ENCODE results near the gene ETS1. TPM values are rescaled to one million over a fixed set of nuclear protein-coding genes. Genes with fewer than 3 reads are reported as not detected.

Gene ETS1
- polyA plus RNA-seq, 1 donor (not counting 4 experiments of a cell fraction or from before 2014, with no cell fraction given): 41.0 TPM

- Histone ChIP-seq H3K4me1 (ENCODE audit: control insufficient read depth, extremely low read depth, insufficient read depth, low read length) (no peaks in the 10 kb centered on the region), H3K9me1 (ENCODE audit: control insufficient read depth, extremely low read depth, insufficient read depth, low read length) (no peaks in the 10 kb centered on the region), H3K27ac (ENCODE audit: control insufficient read depth, insufficient read depth, low read length) (no peak overlapping the region), H3K79me2 (ENCODE audit: control insufficient read depth, insufficient read depth, low read length) (no peaks in the 10 kb centered on the region), H3K4me3 (ENCODE audit: control insufficient read depth in 2 of 3, extremely low read depth in 1 of 3, insufficient read depth in 2 of 3, low read depth in 1 of 3, low read length in 3 of 3) (no peak overlapping the region), H3K9ac (ENCODE audit: control insufficient read depth, extremely low read depth, insufficient read depth, low read length) (no peak overlapping the region), H3K9me3 (ENCODE audit: control insufficient read depth, low read depth, low read length) (no peaks in the 10 kb centered on the region), H3K27me3 (ENCODE audit: control insufficient read depth, extremely low read depth, insufficient read depth, low read length) (no peaks in the 10 kb centered on the region), H2AFZ (ENCODE audit: control insufficient read depth, low read length) (no peak overlapping the region), H3K4me2 (ENCODE audit: control insufficient read depth, extremely low read depth, insufficient read depth, low read depth, low read length) (no peak overlapping the region), H4K20me1 (ENCODE audit: control insufficient read depth, extremely low read depth, insufficient read depth, low read length) (no peaks in the 10 kb centered on the region), H3K36me3 (ENCODE audit: control insufficient read depth in 2 of 2, extremely low read depth in 1 of 2, insufficient read depth in 2 of 2, low read length in 2 of 2) (no peaks in the 10 kb centered on the region)
- dilution Hi-C loops (cut with MboI; ENCODE audit: extremely low pct_ligation_motif_present, low sequenced_read_pairs): no loop called here
- TF ChIP-seq EZH2 (IDR thresholded peaks at IDR 0.05; ENCODE audit: low read length) (no peak), CTCF (optimal IDR thresholded peaks at IDR 0.05 in 1 of 3, IDR thresholded peaks at IDR 0.05 in 1 of 3, conservative IDR thresholded peaks at IDR 0.05 in 1 of 3; ENCODE audit: extremely low read depth in 1 of 3, insufficient read depth in 2 of 3, low read length in 3 of 3) (no peak)
- FAIRE-seq: peak; percentile 13
- no peak for DNase-seq (ENCODE audit: low read depth, low spot score)
These were observed 27.8 kb downstream of the ETS1 start for GRCh38 chr11:128559496-128560103.

DNA sequence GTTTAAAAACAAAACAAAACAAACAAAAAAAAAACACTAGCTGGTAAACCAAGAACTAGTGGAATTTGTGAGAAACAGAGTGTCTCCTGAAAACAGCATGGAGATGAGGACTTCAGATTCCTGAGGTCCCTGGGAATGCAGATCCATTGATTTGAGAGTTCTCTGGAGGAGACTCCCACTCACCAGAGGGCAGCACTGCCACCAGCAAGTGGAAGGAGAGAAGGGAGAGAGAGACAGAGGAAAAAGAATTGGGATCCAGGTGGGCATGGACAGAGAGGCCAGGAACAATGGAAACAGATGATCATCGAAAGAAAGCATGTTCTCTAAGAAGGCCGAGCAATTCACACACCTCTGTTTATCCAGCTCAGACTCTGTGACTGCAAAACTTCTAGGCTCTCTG lies 31.8 kb downstream of the ETS1 start:
- Histone ChIP-seq H2AFZ (ENCODE audit: control insufficient read depth, low read length) (no peak overlapping the region), H3K27me3 (ENCODE audit: control insufficient read depth, extremely low read depth, insufficient read depth, low read length) (no peaks in the 10 kb centered on the region), H3K79me2 (ENCODE audit: control insufficient read depth, insufficient read depth, low read length) (no peaks in the 10 kb centered on the region), H3K9ac (ENCODE audit: control insufficient read depth, extremely low read depth, insufficient read depth, low read length) (no peak overlapping the region), H3K4me1 (ENCODE audit: control insufficient read depth, extremely low read depth, insufficient read depth, low read length) (no peaks in the 10 kb centered on the region), H3K4me3 (ENCODE audit: control insufficient read depth in 2 of 3, extremely low read depth in 1 of 3, insufficient read depth in 2 of 3, low read depth in 1 of 3, low read length in 3 of 3) (no peak overlapping the region), H3K9me3 (ENCODE audit: control insufficient read depth, low read depth, low read length) (no peaks in the 10 kb centered on the region), H3K4me2 (ENCODE audit: control insufficient read depth, extremely low read depth, insufficient read depth, low read depth, low read length) (no peak overlapping the region), H4K20me1 (ENCODE audit: control insufficient read depth, extremely low read depth, insufficient read depth, low read length) (no peaks in the 10 kb centered on the region), H3K9me1 (ENCODE audit: control insufficient read depth, extremely low read depth, insufficient read depth, low read length) (no peaks in the 10 kb centered on the region), H3K36me3 (ENCODE audit: control insufficient read depth in 2 of 2, extremely low read depth in 1 of 2, insufficient read depth in 2 of 2, low read length in 2 of 2) (no peaks in the 10 kb centered on the region), H3K27ac (ENCODE audit: control insufficient read depth, insufficient read depth, low read length) (no peak overlapping the region)
- FAIRE-seq (no peak), DNase-seq (ENCODE audit: low read depth, low spot score) (no peak)
- dilution Hi-C loops (cut with MboI; ENCODE audit: extremely low pct_ligation_motif_present, low sequenced_read_pairs): no loop called here
- peak in 2 of 3 experiments; percentile 23 to 37 for TF ChIP-seq CTCF (optimal IDR thresholded peaks at IDR 0.05 in 1 of 3, IDR thresholded peaks at IDR 0.05 in 1 of 3, conservative IDR thresholded peaks at IDR 0.05 in 1 of 3; ENCODE audit: extremely low read depth in 1 of 3, insufficient read depth in 2 of 3, low read length in 3 of 3)
- no peak for TF ChIP-seq EZH2 (IDR thresholded peaks at IDR 0.05; ENCODE audit: low read length)

Data from keratinocyte (primary cell).